Measurements from ENCODE around the gene CHTF8.
A peak's percentile ranks its signal among the peaks of the same experiment; 100 is the strongest.

The CHTF8 gene

GRCh38 chr16:69108905-69109252 is 23.5 kb downstream of the CHTF8 start:
- H3K9me3 ChIP-seq (ENCODE audit: control insufficient read depth, insufficient read depth, low read depth, low read length): no peaks in the 10 kb centered on the region
- POLR2A ChIA-PET: interaction anchor here (1.3 kb wide), 1 partner anchor 24 kb away, joined by 3 read pairs; no protein-coding TSS in a partner anchor
- H3K4me3 ChIP-seq (ENCODE audit: low read depth, low read length): no peak overlapping the region
- no peaks in the 10 kb centered on the region; the same call in 1 of the 2 replicates for H3K4me1 ChIP-seq (ENCODE audit: control insufficient read depth, insufficient read depth, low read length)
- CTCF ChIA-PET: interaction anchor here (0.7 to 1.9 kb wide), 3 partner anchors 15 to 206 kb away, joined by 3 to 19 read pairs (median 3); no protein-coding TSS in a partner anchor
- H3K36me3 ChIP-seq (ENCODE audit: control insufficient read depth in 2 of 2, insufficient read depth in 1 of 2, low read length in 2 of 2): peaks cover 0 to 21% of the 10 kb centered on the region in 2 experiments; a peak in 1 of 3 replicates
- no peak overlapping the region for H3K27ac ChIP-seq (ENCODE audit: extremely low read depth, low read depth, low read length)
- TF ChIP-seq ZNF791 (tag by site-specific recombination; IDR thresholded peaks at IDR 0.05) (no peak), ZBTB17 (tag by site-specific recombination; IDR thresholded peaks at IDR 0.05) (no peak), ZSCAN23 (tag by site-specific recombination; IDR thresholded peaks at IDR 0.05) (no peak)

- POLR2A ChIA-PET: interaction anchor here (1.3 kb wide), 1 partner anchor 25 kb away, joined by 3 read pairs; no protein-coding TSS in a partner anchor
- H3K9me3 ChIP-seq (ENCODE audit: control insufficient read depth, insufficient read depth, low read depth, low read length): no peaks in the 10 kb centered on the region
- CTCF ChIA-PET: interaction anchor here (0.6 to 1.9 kb wide), 4 partner anchors 15 to 262 kb away, joined by 3 to 19 read pairs (median 4); no protein-coding TSS in a partner anchor
- TF ChIP-seq ZBTB44 (tag by site-specific recombination; IDR thresholded peaks at IDR 0.05) (peak; percentile 75), PRDM10 (tag by site-specific recombination; IDR thresholded peaks at IDR 0.05) (0 out of 2 replicates have a peak, but pooled peaks have one; percentile 21), ZNF394 (tag by site-specific recombination; IDR thresholded peaks at IDR 0.05; ENCODE audit: borderline replicate concordance) (no peak), ZNF768 (tag by site-specific recombination; IDR thresholded peaks at IDR 0.05) (0 out of 2 replicates have a peak, but pooled peaks have one; percentile 42), PRDM1 (tag by site-specific recombination; IDR thresholded peaks at IDR 0.05) (peak; percentile 99)
- no peak overlapping the region for H3K27ac ChIP-seq (ENCODE audit: extremely low read depth, low read depth, low read length)
- no peak overlapping the region for H3K4me3 ChIP-seq (ENCODE audit: low read depth, low read length)
- H3K4me1 ChIP-seq (ENCODE audit: control insufficient read depth, insufficient read depth, low read length): no peaks in the 10 kb centered on the region; the same call in 1 of the 2 replicates
- peaks cover 0 to 17% of the 10 kb centered on the region in 2 experiments; a peak in 1 of 3 replicates for H3K36me3 ChIP-seq (ENCODE audit: control insufficient read depth in 2 of 2, insufficient read depth in 1 of 2, low read length in 2 of 2)
These were observed 24.1 kb downstream of the CHTF8 start for GRCh38 chr16:69108064-69108904.

- ChIA-PET POLR2A (interaction anchor here (1.3 kb wide), 1 partner anchor 25 kb away, joined by 3 read pairs; no protein-coding TSS in a partner anchor), CTCF (interaction anchor here (0.6 to 1.9 kb wide), 3 partner anchors 16 to 378 kb away, joined by 3 to 19 read pairs (median 5); no protein-coding TSS in a partner anchor)
- no peak overlapping the region for H3K27ac ChIP-seq (ENCODE audit: extremely low read depth, low read depth, low read length)
- H3K4me3 ChIP-seq (ENCODE audit: low read depth, low read length): no peak overlapping the region
- H3K36me3 ChIP-seq (ENCODE audit: control insufficient read depth in 2 of 2, insufficient read depth in 1 of 2, low read length in 2 of 2): peaks cover 0 to 16% of the 10 kb centered on the region in 2 experiments; a peak in 1 of 3 replicates
- TF ChIP-seq REPIN1 (tag by site-specific recombination; IDR thresholded peaks at IDR 0.05; ENCODE audit: low read depth): no peak
- 0 out of 2 replicates have a peak, but pooled peaks have one; percentile 8 for TF ChIP-seq KLF9 (tag by site-specific recombination; IDR thresholded peaks at IDR 0.05; ENCODE audit: low read depth)
- no peaks in the 10 kb centered on the region for H3K9me3 ChIP-seq (ENCODE audit: control insufficient read depth, insufficient read depth, low read depth, low read length)
- no peaks in the 10 kb centered on the region; the same call in 1 of the 2 replicates for H3K4me1 ChIP-seq (ENCODE audit: control insufficient read depth, insufficient read depth, low read length)
These were observed 24.9 kb downstream of the CHTF8 start for GRCh38 chr16:69107316-69107962.

Measured in HEK293 (cell line).